Limb (tissue), 2 donors: ENCODE measurements around the gene DCAF7.

Source experiments
- DNase-seq, 2 donors: peaks; one replicate each; pipeline ENCODE4 v3.0.0-alpha.2; 2016; ENCODE audit errors: extremely low spot score in 2 of 2

Gene DCAF7

DNA sequence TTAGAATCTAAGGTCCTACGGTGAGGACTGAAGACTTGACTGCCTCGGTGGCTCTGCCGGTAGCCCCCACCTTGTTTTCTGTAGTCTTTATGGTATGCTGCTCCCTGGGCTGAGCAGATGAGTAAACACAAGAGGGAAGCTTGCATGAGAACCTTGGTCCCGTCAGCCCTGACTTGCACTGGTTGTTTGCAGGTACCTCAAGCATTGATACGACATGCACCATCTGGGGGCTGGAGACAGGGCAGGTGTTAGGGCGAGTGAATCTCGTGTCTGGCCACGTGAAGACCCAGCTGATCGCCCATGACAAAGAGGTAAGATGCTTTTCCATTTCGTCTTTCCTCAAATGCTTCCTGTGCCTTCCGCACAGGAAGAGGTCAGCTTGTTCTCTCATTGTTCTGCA, 29.4 kb downstream of the DCAF7 start:
- no peak for DNase-seq

DNA sequence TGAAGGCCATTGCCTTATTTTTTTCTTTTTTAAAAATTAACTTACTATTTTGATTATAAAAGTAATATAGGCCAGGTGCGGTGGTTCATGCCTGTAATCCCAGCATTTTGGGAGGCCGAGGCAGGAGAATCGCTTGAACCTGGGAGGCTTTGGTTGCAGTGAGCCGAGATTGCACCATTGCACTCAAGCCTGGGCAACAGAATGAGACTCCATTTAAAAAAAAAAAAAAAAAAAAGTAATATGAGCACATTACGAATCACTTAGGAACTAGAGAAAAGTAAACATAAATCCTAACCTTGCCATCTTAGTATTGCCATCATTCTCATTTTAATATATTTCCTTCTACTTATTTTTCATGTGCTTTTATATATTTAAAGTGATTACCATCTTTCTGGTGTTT, 37.5 kb downstream of the DCAF7 start:
- DNase-seq = no peak

DNA sequence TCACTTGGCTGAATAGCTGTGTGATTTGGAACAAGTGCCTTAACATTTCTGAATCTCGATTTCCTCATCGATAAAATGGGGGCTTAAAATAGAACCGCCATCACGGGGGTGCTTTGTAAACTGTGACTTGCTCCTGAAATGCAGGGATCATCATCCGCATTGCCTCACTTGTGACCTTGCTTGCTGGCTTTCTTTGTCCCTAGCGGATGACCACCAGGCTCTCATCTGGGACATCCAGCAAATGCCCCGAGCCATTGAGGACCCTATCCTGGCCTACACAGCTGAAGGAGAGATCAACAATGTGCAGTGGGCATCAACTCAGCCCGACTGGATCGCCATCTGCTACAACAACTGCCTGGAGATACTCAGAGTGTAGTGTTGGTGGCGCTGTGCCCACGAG, 38.5 kb downstream of the DCAF7 start:
- no peak for DNase-seq

- DNase-seq = no peak
Observed at GRCh38 chr17:63589646-63590045, 39.4 kb downstream of the DCAF7 start.

DNA sequence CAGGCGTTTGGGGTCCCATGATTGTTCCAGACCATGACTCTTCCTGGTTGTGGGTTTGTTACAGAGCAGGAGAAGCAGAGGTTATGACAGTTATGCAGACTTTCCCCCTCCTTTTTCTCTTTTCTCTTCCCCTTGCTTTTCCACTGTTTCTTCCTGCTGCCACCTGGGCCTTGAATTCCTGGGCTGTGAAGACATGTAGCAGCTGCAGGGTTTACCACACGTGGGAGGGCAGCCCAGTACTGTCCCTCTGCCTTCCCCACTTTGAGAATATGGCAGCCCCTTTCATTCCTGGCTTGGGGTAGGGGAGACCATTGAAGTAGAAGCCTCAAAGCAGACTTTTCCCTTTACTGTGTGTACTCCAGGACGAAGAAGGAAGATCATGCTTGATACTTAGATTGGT, 42.5 kb downstream of the DCAF7 start:
- no peak for DNase-seq

- DNase-seq = no peak
Observed at GRCh38 chr17:63595132-63595531, 44.9 kb downstream of the DCAF7 start.

DNA sequence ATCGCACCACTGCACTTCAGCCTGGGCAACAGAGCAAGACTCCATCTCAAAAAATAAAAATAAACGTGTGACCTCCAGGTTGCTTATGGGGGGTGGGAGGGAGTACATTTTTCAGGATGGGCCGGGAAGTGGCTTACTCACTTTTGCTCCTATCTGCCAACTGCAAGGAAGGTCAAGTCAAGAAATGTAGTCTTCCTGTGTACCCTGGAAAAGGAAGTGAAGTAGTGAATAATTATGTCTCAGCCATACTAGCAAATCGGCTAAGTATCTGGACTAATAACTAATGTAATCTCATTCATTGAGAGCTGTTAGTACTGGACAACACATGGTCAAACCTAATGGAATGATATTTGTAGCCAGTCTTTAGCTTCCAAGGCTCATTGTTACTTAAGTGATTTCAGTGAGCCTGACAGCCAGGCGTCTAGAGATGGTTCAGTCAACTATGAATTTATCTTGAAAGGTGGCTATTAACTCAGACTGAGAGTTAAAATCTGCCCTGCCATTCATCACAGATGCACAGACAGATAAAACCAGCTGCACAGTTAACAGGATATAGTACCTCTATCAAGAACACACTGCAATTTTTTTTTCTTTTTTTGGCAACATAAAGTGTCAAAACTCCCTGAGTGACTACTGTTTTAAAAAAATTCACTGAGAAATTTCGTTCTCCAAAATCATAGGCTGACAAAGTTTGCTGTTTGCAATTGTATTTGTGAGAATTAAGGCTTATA, 46.7 kb downstream of the DCAF7 start:
- DNase-seq = no peak

- no peak for DNase-seq
Observed at GRCh38 chr17:63598281-63598680, 48.0 kb downstream of the DCAF7 start.

DNA sequence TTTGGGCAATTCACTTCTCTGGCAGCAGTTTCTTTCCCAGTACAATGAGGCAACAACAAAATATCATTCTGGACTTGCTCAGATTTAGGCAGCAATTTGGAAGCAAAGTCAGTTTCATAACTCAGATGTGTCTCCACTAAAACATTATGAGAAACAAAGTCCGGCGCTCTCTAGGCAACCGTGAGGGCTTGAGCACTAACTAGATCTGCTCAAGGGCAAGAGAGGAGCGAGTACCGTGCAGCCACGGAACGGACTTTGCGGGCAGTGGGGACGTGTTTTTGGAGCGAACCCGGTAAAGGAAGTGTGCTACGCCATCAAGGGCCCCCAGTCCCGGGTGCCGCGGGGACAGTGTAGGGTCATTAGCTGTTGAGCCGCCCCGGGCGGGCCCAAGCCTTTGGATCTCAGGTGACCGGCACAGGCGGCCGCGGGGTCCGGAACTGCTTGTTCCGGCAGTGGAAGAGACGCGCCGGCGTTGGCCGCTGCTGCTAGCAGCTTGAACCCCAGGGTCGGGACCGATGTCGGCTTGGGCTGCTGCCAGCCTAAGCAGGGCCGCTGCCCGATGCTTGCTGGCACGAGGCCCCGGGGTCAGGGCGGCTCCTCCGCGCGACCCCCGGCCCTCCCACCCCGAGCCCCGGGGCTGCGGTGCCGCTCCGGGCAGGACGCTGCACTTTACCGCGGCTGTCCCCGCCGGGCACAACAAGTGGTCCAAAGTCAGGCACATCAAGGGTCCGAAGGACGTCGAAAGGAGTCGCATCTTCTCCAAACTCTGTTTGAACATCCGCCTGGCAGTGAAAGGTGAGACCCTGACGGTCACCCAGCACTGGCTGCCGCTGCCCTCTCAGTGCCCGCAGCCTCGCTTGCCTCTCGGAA, 50.5 kb downstream of the DCAF7 start, which contains the start of gene TACO1:
Gene TACO1 (plus strand): TSS at position 327 of the 870 bp plus-strand sequence. CDS start 189 bp downstream, at position 516.
- peak; percentile 81 to 89 for DNase-seq

- no peak for DNase-seq
Observed at GRCh38 chr17:63601439-63602371, 51.4 kb downstream of the DCAF7 start.

GRCh38 chr17:63609816-63610573, 59.7 kb downstream of the DCAF7 start:
- DNase-seq = no peak

GRCh38 chr17:63610854-63611253, 60.6 kb downstream of the DCAF7 start:
- no peak for DNase-seq

- no peak for DNase-seq
Observed at GRCh38 chr17:63611354-63611753, 61.1 kb downstream of the DCAF7 start.

DNA sequence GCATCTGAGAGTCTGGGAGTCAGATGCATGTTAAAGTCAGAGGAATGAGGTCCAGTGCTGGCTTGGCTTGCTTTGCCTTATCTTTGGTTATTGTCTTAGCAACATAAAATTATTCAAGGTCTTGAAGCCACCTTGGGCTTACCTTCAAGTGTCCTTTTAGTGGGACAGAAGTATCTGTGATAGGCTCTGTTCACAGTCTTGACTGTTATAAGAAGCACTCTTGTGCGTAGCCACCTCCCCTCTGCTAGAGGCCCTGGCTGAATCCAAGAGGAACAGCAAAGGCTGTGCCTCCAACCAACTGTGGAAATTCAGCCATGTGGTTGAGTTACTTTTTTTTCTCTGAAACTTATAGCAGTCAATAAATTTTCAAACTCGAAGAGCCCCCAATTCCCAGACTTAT, 63.4 kb downstream of the DCAF7 start:
- DNase-seq = no peak

GRCh38 chr17:63621229-63621683, 71.0 kb downstream of the DCAF7 start:
- DNase-seq = no peak

GRCh38 chr17:63621684-63622573, 71.7 kb downstream of the DCAF7 start, which contains the start of gene MAP3K3:
Gene MAP3K3 (plus strand): TSS chr17:63622417. CDS start chr17:63622760, 343 bp downstream.
- peak; percentile 98 to 100 for DNase-seq

GRCh38 chr17:63622574-63623390, 72.5 kb downstream of the DCAF7 start:
- peak in 1 of 2 donors; percentile 76 for DNase-seq

DNA sequence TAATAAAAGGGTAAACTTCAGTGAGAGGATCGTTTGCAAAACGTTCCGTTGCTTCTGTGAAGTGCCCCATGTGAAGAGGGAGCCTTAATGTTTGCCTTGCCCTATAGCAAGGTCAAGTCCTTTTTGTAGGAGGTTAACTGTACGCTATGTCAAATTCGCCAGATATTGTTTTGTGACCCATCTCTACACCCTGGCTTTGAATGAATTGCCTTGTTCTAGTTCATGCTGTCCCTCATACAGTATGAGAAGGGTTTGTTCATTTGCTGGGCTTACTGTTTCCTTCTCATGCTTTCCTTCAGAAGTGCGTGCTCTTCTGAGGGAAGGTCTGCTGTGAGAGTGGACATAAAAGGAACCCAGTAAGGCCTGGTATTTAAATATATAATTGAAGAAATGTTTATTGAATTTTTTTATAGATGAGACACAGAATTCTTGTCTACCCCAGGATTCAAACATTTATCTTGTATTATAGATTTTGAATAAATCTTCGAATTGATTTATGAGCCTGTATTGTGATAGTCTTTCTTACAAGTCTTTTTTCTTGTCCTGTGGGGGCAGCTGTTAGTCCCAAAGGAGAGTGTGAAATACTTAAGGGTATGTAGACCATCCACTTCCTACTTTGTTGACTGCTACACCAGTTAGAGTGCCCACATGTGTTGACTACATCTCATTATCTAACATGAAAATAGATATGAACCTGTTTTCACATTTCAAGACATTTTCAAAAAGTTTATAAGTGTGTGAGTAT, 73.7 kb downstream of the DCAF7 start:
- no peak for DNase-seq
